ENCODE data around the gene SFT2D3. TPM values are rescaled to one million over a fixed set of nuclear protein-coding genes. Genes with fewer than 3 reads are reported as not detected.

Gene SFT2D3
- total RNA-seq, 1 experiment from 2014 or later, result 4.1 TPM

GRCh38 chr2:127718271-127718670 lies 17.0 kb downstream of the SFT2D3 start:
- no peak for DNase-seq (ENCODE audit: unreplicated experiment)
- Mint-ChIP-seq H3K27me3 (ENCODE audit: insufficient read depth, unreplicated experiment) (no peaks in the 10 kb centered on the region), H3K4me1 (ENCODE audit: insufficient read depth, unreplicated experiment) (peaks cover 10% of the 10 kb centered on the region), H3K27ac (ENCODE audit: low read depth, unreplicated experiment) (no peak overlapping the region), H3K36me3 (ENCODE audit: insufficient read depth, unreplicated experiment) (peaks cover 82% of the 10 kb centered on the region), H3K4me3 (ENCODE audit: unreplicated experiment) (no peak overlapping the region), H3K9me3 (ENCODE audit: unreplicated experiment) (no peaks in the 10 kb centered on the region)
- no TSS peak for BruUV-seq (replicated peaks)
- CTCF ChIA-PET, result interaction anchor here (0.8 kb wide), 1 partner anchor 86 kb away, joined by 3 read pairs; no protein-coding TSS in a partner anchor
- TF ChIP-seq CTCF (IDR thresholded peaks at IDR 0.05; ENCODE audit: unreplicated experiment), result no peak
- intact Hi-C loops (cut with micrococcal nuclease), result no loop called here
- POLR2A ChIA-PET, result interaction anchor here (1.6 kb wide), 1 partner anchor 16 kb away, joined by 4 read pairs; no protein-coding TSS in a partner anchor

- intact Hi-C loops (cut with micrococcal nuclease), result no loop called here
- peaks cover 83% of the 10 kb centered on the region for H3K36me3 Mint-ChIP-seq (ENCODE audit: insufficient read depth, unreplicated experiment)
- H3K4me3 Mint-ChIP-seq (ENCODE audit: unreplicated experiment), result no peak overlapping the region
- ChIA-PET POLR2A (no interaction called here), CTCF (no interaction called here)
- TF ChIP-seq CTCF (IDR thresholded peaks at IDR 0.05; ENCODE audit: unreplicated experiment), result no peak
- no peak overlapping the region for H3K27ac Mint-ChIP-seq (ENCODE audit: low read depth, unreplicated experiment)
- DNase-seq (ENCODE audit: unreplicated experiment), result no peak
- peaks cover 10% of the 10 kb centered on the region for H3K4me1 Mint-ChIP-seq (ENCODE audit: insufficient read depth, unreplicated experiment)
- H3K27me3 Mint-ChIP-seq (ENCODE audit: insufficient read depth, unreplicated experiment), result no peaks in the 10 kb centered on the region
- BruUV-seq (replicated peaks), result no TSS peak
- H3K9me3 Mint-ChIP-seq (ENCODE audit: unreplicated experiment), result no peaks in the 10 kb centered on the region
These were observed 18.3 kb downstream of the SFT2D3 start for GRCh38 chr2:127719301-127720218.

GRCh38 chr2:127721311-127721977 lies 20.1 kb downstream of the SFT2D3 start:
- Mint-ChIP-seq H3K4me3 (ENCODE audit: unreplicated experiment) (no peak overlapping the region), H3K9me3 (ENCODE audit: unreplicated experiment) (no peaks in the 10 kb centered on the region), H3K4me1 (ENCODE audit: insufficient read depth, unreplicated experiment) (peaks cover 10% of the 10 kb centered on the region), H3K36me3 (ENCODE audit: insufficient read depth, unreplicated experiment) (peaks cover 65% of the 10 kb centered on the region), H3K27ac (ENCODE audit: low read depth, unreplicated experiment) (peak overlapping the region; percentile 82), H3K27me3 (ENCODE audit: insufficient read depth, unreplicated experiment) (no peaks in the 10 kb centered on the region)
- no peak for TF ChIP-seq CTCF (IDR thresholded peaks at IDR 0.05; ENCODE audit: unreplicated experiment)
- BruUV-seq (replicated peaks), result no TSS peak
- ChIA-PET POLR2A (interaction anchor here (1.3 to 2.2 kb wide), 3 partner anchors 9 to 90 kb away, joined by 5 to 6 read pairs (median 5); partner anchors contain the start of gene WDR33), CTCF (interaction anchor here (0.6 kb wide), 2 partner anchors 16 to 408 kb away, joined by 3 to 5 read pairs; no protein-coding TSS in a partner anchor)
- no peak for DNase-seq (ENCODE audit: unreplicated experiment)
- intact Hi-C loops (cut with micrococcal nuclease), result no loop called here

- POLR2A ChIA-PET, result interaction anchor here (1.3 to 2.2 kb wide), 2 partner anchors 8 to 89 kb away, joined by 5 read pairs; partner anchors contain the start of gene WDR33
- no TSS peak for BruUV-seq (replicated peaks)
- Mint-ChIP-seq H3K9me3 (ENCODE audit: unreplicated experiment) (no peaks in the 10 kb centered on the region), H3K4me1 (ENCODE audit: insufficient read depth, unreplicated experiment) (peaks cover 10% of the 10 kb centered on the region), H3K27ac (ENCODE audit: low read depth, unreplicated experiment) (peak overlapping the region; percentile 82), H3K4me3 (ENCODE audit: unreplicated experiment) (no peak overlapping the region), H3K27me3 (ENCODE audit: insufficient read depth, unreplicated experiment) (no peaks in the 10 kb centered on the region), H3K36me3 (ENCODE audit: insufficient read depth, unreplicated experiment) (peaks cover 61% of the 10 kb centered on the region)
- intact Hi-C loops (cut with micrococcal nuclease), result no loop called here
- no peak for TF ChIP-seq CTCF (IDR thresholded peaks at IDR 0.05; ENCODE audit: unreplicated experiment)
- DNase-seq (ENCODE audit: unreplicated experiment), result peak; percentile 54
- CTCF ChIA-PET, result interaction anchor here (0.6 kb wide), 1 partner anchor 16 kb away, joined by 3 read pairs; no protein-coding TSS in a partner anchor
These were observed 20.7 kb downstream of the SFT2D3 start for GRCh38 chr2:127721978-127722355.
